Stimulated activated CD8-positive, alpha-beta memory T cell treated with anti-CD3 and anti-CD28 coated beads, Interleukin-15, amount 100 ng/mL, for 1 hour (primary cell): ENCODE results near the gene FCRL6.
A peak's percentile ranks its signal among the peaks of the same experiment; 100 is the strongest.

Source experiments
- DNase-seq: peaks from one replicate; pipeline ENCODE4 v3.0.0-alpha.2; 2020; ENCODE audit warnings: low read depth

Gene FCRL6

GRCh38 chr1:159802111-159802510 is at the start of gene FCRL6:
TSS of gene FCRL6 (plus strand) at chr1:159802360. CDS start at chr1:159802425, 65 bp downstream.
- DNase-seq, result no peak

GRCh38 chr1:159753386-159753785 is 48.8 kb upstream of the FCRL6 start:
- no peak for DNase-seq

GRCh38 chr1:159755451-159756007 is 46.6 kb upstream of the FCRL6 start:
- DNase-seq, result no peak

GRCh38 chr1:159756397-159756796 is 45.8 kb upstream of the FCRL6 start:
- DNase-seq, result no peak

DNA sequence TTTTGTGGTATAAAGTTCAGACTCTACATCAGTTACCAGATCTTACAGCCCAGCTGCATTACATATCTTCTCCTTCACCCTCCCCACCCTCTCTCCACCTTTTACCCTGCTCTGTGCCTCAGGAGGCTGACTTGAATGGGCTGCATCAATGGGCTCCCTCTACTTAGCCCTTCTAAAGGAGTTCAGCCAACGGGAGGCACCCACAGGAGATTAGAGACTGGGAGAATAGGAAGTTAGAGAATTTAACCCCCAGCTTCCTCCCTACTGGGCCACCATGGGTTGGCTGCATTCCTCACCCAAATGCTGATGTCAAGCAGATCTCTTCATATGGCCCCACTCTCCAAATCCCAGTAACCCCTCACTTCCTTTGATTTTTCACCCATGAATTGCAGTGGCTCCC is 38.5 kb upstream of the FCRL6 start:
- DNase-seq, result no peak

- no peak for DNase-seq
Observed at GRCh38 chr1:159765806-159766205, 36.4 kb upstream of the FCRL6 start.

GRCh38 chr1:159771127-159771895 is 30.8 kb upstream of the FCRL6 start:
- DNase-seq, result no peak

DNA sequence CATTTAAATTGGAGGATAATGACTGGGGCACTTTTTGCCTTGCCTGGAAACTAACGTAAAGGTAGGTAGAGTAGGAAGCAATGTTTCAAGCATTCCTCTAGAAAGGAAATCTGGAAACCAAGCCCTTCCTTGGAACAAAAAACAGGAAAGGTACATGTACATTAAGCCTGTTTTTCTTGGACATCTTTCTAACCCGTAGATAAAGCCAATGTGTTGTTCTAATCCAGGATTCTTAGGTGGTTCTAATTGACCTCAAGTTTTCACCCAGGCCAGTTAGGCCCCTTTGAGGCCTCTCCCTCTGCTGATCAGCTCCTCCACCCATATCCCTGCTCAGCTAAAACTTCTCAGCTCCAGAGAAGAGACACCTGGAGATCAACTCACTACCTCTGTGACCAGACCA is 27.7 kb upstream of the FCRL6 start:
- no peak for DNase-seq

GRCh38 chr1:159775716-159776115 is 26.4 kb upstream of the FCRL6 start:
- no peak for DNase-seq

DNA sequence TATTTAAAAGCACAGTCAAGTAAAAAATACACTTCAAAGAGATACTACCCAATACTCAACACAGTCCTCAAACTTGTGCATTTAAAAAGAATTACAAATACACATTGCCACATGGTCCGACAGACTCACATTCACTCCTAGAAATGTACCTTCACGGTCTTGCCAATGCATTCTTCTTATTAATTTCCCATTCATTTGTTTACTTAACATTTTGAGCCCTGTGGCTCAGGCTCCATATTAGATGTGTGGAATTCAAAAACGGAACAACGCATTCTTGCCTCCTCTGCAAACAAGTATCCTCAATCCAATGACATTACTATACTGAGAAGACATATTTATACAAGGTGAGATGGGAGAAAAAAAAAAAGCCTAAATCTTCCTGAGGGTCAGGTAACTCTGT is 23.9 kb upstream of the FCRL6 start:
- no peak for DNase-seq

DNA sequence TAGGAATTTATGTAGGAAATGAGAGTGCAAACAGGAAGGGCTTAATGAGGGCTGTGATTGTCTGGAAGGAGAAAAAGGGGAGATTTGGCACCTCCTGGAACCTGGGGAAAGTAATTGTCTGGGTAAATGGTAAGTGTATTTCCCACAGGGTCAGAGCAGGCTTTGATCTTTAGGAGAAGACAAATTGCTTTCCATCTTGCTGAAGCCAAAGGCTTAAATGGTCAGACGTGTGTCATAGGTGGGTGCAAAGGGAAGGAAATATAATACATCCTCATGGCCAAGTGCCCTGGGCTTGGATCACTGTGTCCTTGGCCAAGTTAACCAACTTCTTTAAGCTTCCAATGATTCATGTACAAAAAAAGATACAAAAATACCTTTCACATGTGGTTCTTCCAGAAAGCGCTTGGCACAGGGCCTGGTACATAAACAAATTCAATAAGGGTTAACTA is 22.7 kb upstream of the FCRL6 start:
- DNase-seq, result no peak

- peak; percentile 94 for DNase-seq
Observed at GRCh38 chr1:159780583-159781582, 21.3 kb upstream of the FCRL6 start, which contains the start of gene DUSP23. TSS of gene DUSP23 (plus strand) at chr1:159780962. CDS start at chr1:159781101, 139 bp downstream.

DNA sequence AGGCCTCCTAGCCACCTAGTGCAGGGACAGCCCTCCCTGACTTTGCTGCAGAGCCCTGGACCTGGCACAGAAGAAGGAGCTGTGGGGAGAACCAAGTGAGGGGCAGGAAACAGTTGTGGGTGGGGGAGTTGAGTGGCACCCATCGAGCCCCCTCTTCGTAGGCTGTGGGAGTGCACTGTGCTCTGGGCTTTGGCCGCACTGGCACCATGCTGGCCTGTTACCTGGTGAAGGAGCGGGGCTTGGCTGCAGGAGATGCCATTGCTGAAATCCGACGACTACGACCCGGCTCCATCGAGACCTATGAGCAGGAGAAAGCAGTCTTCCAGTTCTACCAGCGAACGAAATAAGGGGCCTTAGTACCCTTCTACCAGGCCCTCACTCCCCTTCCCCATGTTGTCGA is 20.2 kb upstream of the FCRL6 start:
- DNase-seq, result no peak

DNA sequence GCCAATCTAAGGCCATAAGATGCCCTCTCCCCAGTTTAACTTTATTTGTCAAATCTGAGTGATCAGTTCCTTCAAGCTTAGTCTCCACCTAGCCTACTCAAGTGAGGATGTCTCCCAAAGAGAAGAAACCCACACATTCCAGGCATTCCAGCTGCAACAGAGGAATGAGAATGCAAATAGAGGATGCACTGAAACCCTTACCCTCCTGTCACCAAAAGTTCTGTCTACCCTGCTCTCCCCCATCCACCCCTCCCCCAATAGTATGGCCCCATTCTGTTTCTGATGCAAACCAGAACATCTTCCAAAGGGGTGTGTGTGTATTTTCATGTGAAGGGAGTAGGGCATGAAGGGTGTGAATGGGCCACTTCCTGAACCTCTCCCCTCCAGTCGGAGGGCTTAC is 18.4 kb upstream of the FCRL6 start:
- no peak for DNase-seq

DNA sequence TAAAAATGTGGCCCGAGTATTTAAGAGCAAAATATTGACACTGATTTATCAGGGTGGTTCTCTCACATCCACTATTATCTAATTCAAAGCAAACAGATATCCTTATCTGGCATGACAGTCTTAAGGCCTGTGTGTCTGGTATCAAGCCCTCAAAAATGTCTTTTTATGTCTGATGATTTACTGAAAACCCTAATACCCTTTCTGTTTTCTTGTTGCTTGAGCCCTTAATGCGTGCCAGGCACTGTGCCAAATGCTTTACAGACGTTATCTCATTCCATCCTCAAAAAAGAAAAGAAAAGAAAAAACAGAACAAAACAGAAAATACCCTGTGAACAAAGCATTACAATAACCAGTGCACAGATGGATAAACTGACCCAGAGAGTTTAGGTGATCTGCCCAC is 15.7 kb upstream of the FCRL6 start:
- no peak for DNase-seq

- DNase-seq, result no peak
Observed at GRCh38 chr1:159786966-159787365, 15.2 kb upstream of the FCRL6 start.

GRCh38 chr1:159790237-159790917 is 11.8 kb upstream of the FCRL6 start:
- DNase-seq, result no peak

- no peak for DNase-seq
Observed at GRCh38 chr1:159791031-159791430, 11.1 kb upstream of the FCRL6 start.

DNA sequence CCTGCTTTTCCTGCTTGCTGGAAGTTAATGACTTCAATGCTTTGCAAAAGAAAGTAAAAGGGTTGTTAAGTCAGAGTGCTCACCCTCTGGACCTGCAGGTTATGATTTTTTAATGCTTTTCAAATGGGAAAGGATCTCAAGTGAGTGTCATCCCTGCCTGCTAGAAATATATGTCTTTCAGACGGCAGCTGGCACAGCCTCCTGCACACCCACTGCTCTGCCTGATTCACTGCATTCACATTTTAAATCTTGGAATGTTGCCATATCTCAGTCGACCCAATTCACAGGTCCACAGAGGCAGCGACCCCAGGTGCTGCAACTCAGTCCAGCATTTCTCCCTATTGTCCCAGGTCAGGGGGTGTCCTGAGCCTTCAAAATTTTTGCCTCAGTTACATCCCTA is 10.7 kb upstream of the FCRL6 start:
- no peak for DNase-seq

- no peak for DNase-seq
Observed at GRCh38 chr1:159795534-159795933, 6.6 kb upstream of the FCRL6 start.

GRCh38 chr1:159798893-159799292 is 3.3 kb upstream of the FCRL6 start:
- DNase-seq, result no peak

- no peak for DNase-seq
Observed at GRCh38 chr1:159799446-159799985, 2.6 kb upstream of the FCRL6 start.
